ENCODE data around the gene UST. TPM values are rescaled to one million over a fixed set of nuclear protein-coding genes. Genes with fewer than 3 reads are reported as not detected.

Gene UST
- total and polyA plus RNA-seq, 7 donors, result 0.79 to 2.6 (median 2.0) TPM

GRCh38 chr6:148790817-148791216, 44.0 kb downstream of the UST start:
- intact Hi-C loops (cut with DNase I), result no loop called here
- Histone ChIP-seq H3K27me3 (ENCODE audit: insufficient read depth in 3 of 3, low read length in 2 of 3) (no peaks in the 10 kb centered on the region), H3K36me3 (ENCODE audit: insufficient read depth in 1 of 2, low read depth in 1 of 2) (no peaks in the 10 kb centered on the region), H3K4me3 (no peak overlapping the region), H3K9me3 (peaks cover 3% of the 10 kb centered on the region), H3K27ac (no peak overlapping the region), H3K4me1 (no peaks in the 10 kb centered on the region)
- DNase-seq (no peak), ATAC-seq (no peak)
- WGBS, 3 donors, result 88 to 94% (median 90%) methylated on average over 10 of the region's 10 CpGs
- TF ChIP-seq, protein P1, sequence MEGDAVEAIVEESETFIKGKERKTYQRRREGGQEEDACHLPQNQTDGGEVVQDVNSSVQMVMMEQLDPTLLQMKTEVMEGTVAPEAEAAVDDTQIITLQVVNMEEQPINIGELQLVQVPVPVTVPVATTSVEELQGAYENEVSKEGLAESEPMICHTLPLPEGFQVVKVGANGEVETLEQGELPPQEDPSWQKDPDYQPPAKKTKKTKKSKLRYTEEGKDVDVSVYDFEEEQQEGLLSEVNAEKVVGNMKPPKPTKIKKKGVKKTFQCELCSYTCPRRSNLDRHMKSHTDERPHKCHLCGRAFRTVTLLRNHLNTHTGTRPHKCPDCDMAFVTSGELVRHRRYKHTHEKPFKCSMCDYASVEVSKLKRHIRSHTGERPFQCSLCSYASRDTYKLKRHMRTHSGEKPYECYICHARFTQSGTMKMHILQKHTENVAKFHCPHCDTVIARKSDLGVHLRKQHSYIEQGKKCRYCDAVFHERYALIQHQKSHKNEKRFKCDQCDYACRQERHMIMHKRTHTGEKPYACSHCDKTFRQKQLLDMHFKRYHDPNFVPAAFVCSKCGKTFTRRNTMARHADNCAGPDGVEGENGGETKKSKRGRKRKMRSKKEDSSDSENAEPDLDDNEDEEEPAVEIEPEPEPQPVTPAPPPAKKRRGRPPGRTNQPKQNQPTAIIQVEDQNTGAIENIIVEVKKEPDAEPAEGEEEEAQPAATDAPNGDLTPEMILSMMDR (IDR thresholded peaks at IDR 0.05), result no peak

GRCh38 chr6:148791372-148791771, 44.5 kb downstream of the UST start:
- intact Hi-C loops (cut with DNase I), result no loop called here
- TF ChIP-seq, protein P1 (IDR thresholded peaks at IDR 0.05), result no peak
- Histone ChIP-seq H3K4me3 (no peak overlapping the region), H3K27ac (no peak overlapping the region), H3K4me1 (no peaks in the 10 kb centered on the region), H3K27me3 (ENCODE audit: insufficient read depth in 3 of 3, low read length in 2 of 3) (no peaks in the 10 kb centered on the region), H3K36me3 (ENCODE audit: insufficient read depth in 1 of 2, low read depth in 1 of 2) (no peaks in the 10 kb centered on the region), H3K9me3 (peaks cover 3% of the 10 kb centered on the region)
- DNase-seq, result no peak
- ATAC-seq, result no peak
- WGBS, 3 donors, result 86 to 92% (median 91%) methylated on average over 3 of the region's 3 CpGs

DNA sequence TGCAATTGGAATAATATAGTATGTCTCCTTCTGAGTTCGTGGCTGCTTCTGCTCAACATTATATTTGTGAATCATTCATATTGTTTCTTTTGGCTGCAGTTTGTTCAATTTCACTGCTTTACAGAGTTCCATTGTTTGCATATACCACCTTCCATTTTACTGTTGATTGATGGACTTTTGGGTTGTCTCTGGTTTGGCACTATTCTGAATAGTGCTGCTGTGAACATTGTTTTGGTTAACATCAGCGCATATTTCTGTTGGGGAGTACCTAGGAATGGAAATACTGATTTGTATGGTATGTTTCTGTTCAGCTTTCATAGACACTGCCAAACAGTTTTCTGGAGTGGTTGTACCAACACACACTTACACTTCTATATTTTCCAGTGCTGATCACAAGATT, 46.9 kb downstream of the UST start:
- intact Hi-C loops (cut with DNase I), result no loop called here
- TF ChIP-seq, protein P1 (IDR thresholded peaks at IDR 0.05), result no peak
- H3K36me3 ChIP-seq (ENCODE audit: insufficient read depth in 1 of 2, low read depth in 1 of 2), result no peaks in the 10 kb centered on the region
- no peak overlapping the region for H3K4me3 ChIP-seq
- no peaks in the 10 kb centered on the region for H3K9me3 ChIP-seq
- H3K27ac ChIP-seq, result no peak overlapping the region
- ATAC-seq (no peak), DNase-seq (no peak)
- 93 to 97% (median 97%) methylated on average over 2 of the region's 2 CpGs for WGBS, 3 donors
- no peaks in the 10 kb centered on the region for H3K27me3 ChIP-seq (ENCODE audit: insufficient read depth in 3 of 3, low read length in 2 of 3)
- no peaks in the 10 kb centered on the region for H3K4me1 ChIP-seq

DNA sequence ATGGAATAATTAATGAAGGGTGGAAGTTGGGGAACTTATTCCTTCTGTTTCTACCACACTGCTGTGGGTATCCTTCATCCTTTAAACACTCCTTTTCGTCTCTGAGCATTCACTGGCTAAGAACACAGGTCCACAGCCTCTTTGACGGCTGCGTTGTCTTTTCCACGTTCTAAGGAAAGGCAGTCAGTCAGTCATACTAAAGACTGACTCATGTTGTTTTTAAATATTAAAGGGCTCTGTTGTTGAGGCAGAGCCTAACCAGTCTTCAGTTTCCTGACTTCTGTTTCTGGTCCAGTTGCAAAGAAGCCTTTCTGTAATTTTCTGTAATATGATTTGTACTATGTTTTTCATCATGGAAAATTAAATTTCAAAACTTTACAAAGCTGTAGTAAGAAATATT, 48.0 kb downstream of the UST start:
- H3K4me1 ChIP-seq, result no peaks in the 10 kb centered on the region
- H3K36me3 ChIP-seq (ENCODE audit: insufficient read depth in 1 of 2, low read depth in 1 of 2), result no peaks in the 10 kb centered on the region
- no peak overlapping the region for H3K4me3 ChIP-seq
- no peaks in the 10 kb centered on the region for H3K27me3 ChIP-seq (ENCODE audit: insufficient read depth in 3 of 3, low read length in 2 of 3)
- H3K27ac ChIP-seq, result no peak overlapping the region
- DNase-seq, result no peak
- no peak for ATAC-seq
- intact Hi-C loops (cut with DNase I), result no loop called here
- no peaks in the 10 kb centered on the region for H3K9me3 ChIP-seq
- WGBS, 3 donors, result 84 to 92% (median 91%) methylated on average over 4 of the region's 4 CpGs
- TF ChIP-seq, protein P1 (IDR thresholded peaks at IDR 0.05), result no peak

DNA sequence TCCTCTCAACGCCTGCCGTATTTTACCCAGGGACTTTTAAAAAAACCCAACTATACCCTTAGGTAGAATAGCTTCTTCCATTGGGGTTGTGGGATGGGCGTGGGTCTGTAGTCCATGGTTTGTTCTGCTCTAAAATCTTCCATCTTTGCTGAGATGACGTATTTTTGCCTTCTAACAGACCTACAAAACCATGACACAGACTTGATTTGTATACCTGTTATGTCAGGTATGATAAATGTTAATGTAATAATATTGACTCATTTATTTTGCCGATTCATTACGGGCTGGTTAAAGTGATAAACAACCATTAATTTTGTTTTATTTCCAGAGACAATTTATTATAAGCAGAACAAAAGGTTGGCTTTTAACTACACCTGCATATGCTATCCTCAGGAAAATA, 48.7 kb downstream of the UST start:
- ATAC-seq (no peak), DNase-seq (no peak)
- H3K27me3 ChIP-seq (ENCODE audit: insufficient read depth in 3 of 3, low read length in 2 of 3), result no peaks in the 10 kb centered on the region
- TF ChIP-seq, protein P1 (IDR thresholded peaks at IDR 0.05), result no peak
- no peaks in the 10 kb centered on the region for H3K9me3 ChIP-seq
- H3K4me3 ChIP-seq, result no peak overlapping the region
- intact Hi-C loops (cut with DNase I), result no loop called here
- 80 to 93% (median 87%) methylated on average over 6 of the region's 6 CpGs for WGBS, 3 donors
- no peak overlapping the region for H3K27ac ChIP-seq
- no peaks in the 10 kb centered on the region for H3K36me3 ChIP-seq (ENCODE audit: insufficient read depth in 1 of 2, low read depth in 1 of 2)
- no peaks in the 10 kb centered on the region for H3K4me1 ChIP-seq

Data from psoas muscle (tissue), 8 donors.